ENCODE data around the gene STAT3.

DNA sequence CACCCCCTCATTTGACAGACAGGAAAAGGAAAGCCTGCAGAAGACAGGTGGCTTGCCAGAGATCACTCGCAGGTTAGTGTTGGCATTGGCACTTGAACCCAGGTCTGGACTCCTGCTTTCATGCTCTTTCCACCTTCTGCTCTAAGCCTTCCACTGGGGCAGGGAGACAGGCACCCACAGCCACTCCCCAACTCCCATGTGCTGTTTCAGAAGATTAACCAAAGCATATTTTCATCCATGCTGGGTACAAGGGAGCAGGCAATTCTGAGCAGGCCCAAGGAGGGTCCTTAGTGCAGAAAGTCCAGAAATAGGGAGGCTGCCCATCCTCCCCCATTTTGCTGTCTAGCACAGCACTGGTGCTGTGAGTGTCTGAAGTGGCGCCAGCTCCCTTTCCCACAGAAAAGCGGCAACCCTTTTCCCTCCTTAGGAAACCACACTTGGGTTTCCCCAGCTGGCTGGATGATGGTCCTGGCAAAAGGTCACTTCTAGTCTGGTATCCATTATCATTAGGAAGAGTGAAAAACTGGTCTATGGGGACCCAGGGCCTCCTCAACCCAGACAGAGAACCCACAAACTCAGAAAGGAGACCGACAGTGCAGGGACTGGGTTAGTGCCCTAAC is 36.9 kb upstream of the STAT3 start:
- TF ChIP-seq POLR2AphosphoS5 (IDR thresholded peaks at IDR 0.05; ENCODE audit: low read depth, low read length): no peak
- TF ChIP-seq POLR2A (IDR thresholded peaks at IDR 0.05; ENCODE audit: low read depth, low read length): no peak
- no peak for TF ChIP-seq TAF1 (IDR thresholded peaks at IDR 0.05; ENCODE audit: borderline replicate concordance, low read depth, low read length)
